B cell (primary cell): ENCODE results near the gene KRT84. TPM values are rescaled to one million over a fixed set of nuclear protein-coding genes. Genes with fewer than 3 reads are reported as not detected.

ENCODE experiments used
- ATAC-seq: fragments of 200-7000 bp; cut with Tn5 transposase; one replicate; pipeline ENCODE4 v1.10.0; 2021; ENCODE audit warnings: low read depth, mild to moderate bottlenecking, moderate number of reproducible peaks, moderate library complexity
- CTCF ChIA-PET: fragments of 350-600 bp; sonication (Branson Sonifier 250); formaldehyde crosslinking; loops from one replicate; lab custom pipeline; 2021; ENCODE audit warnings: antibody characterized with exemption, inconsistent platforms; lab: Charles Lee
- POLR2A ChIA-PET: fragments of 350-600 bp; sonication (Branson Sonifier 250); formaldehyde crosslinking; loops from one replicate; lab custom pipeline; 2021; ENCODE audit warnings: antibody characterized with exemption; lab: Charles Lee
- DNase-seq: peaks from one replicate; pipeline ENCODE4 v3.0.0; 2013
- H2AFZ ChIP-seq: 2 replicates; pipeline ENCODE4 v1.6.1; 2012; ENCODE audit warnings: mild to moderate bottlenecking, low read depth, low read length; ENCODE audit not compliant: insufficient read depth, poor library complexity, severe bottlenecking
- H3K27ac ChIP-seq, 2 donors: 1 replicate in 1 of 2; 2 replicates in 1 of 2; pipeline ENCODE4 v1.5.1; 2012 to 2013; ENCODE audit warnings: low read length in 2 of 2, mild to moderate bottlenecking in 2 of 2, moderate library complexity in 1 of 2
- H3K27me3 ChIP-seq, 4 experiments: fragments of 200-600 bp in 1 of 4; sonication (generic) in 1 of 4; replicated peaks in 1 of 4; 1 replicate in 2 of 4; 2 replicates in 2 of 4; pipeline versions ENCODE4 v1.6.1 to v1.7.0; 2013 to 2016; ENCODE audit warnings: low read length in 3 of 4, mild to moderate bottlenecking in 2 of 4, mixed read lengths in 1 of 4, moderate library complexity in 1 of 4; ENCODE audit not compliant: insufficient read depth in 4 of 4, control insufficient read depth in 3 of 4; ENCODE audit errors: control extremely low read depth in 1 of 4
- H3K36me3 ChIP-seq, 2 experiments: replicated peaks in 1 of 2; 1 replicate in 1 of 2; 2 replicates in 1 of 2; pipeline versions ENCODE4 v1.6.1 to v1.7.1; 2013; ENCODE audit warnings: low read length in 1 of 2; ENCODE audit not compliant: insufficient read depth in 2 of 2, control insufficient read depth in 1 of 2; ENCODE audit errors: control extremely low read depth in 1 of 2, extremely low read depth in 1 of 2
- H3K4me1 ChIP-seq, 2 donors: fragments of 200-600 bp in 1 of 2; sonication (generic) in 1 of 2; 1 replicate in 1 of 2; 2 replicates in 1 of 2; pipeline versions ENCODE4 v1.5.1 to v1.6.1; 2013 to 2017; ENCODE audit warnings: low read length in 2 of 2; ENCODE audit not compliant: control insufficient read depth in 2 of 2, insufficient read depth in 2 of 2
- H3K4me2 ChIP-seq: replicated peaks from 2 replicates; pipeline ENCODE3; 2012; ENCODE audit warnings: mild to moderate bottlenecking, low read depth, low read length; ENCODE audit not compliant: poor library complexity, severe bottlenecking
- H3K4me3 ChIP-seq, 5 experiments: fragments of 200-600 bp in 1 of 5; sonication (generic) in 1 of 5; 1 replicate in 3 of 5; 2 replicates in 2 of 5; pipeline versions ENCODE4 v1.5.1 to v1.7.0; 2011 to 2016; ENCODE audit warnings: low read length in 4 of 5, mild to moderate bottlenecking in 4 of 5, low read depth in 2 of 5, control low read depth in 1 of 5, moderate library complexity in 1 of 5; ENCODE audit not compliant: insufficient read depth in 1 of 5; ENCODE audit errors: control extremely low read depth in 1 of 5, extremely low read depth in 1 of 5
- H3K79me2 ChIP-seq: fragments of 200-600 bp; sonication (generic); one replicate; pipeline ENCODE4 v1.6.0; 2016; ENCODE audit warnings: low read length; ENCODE audit not compliant: control insufficient read depth, insufficient read depth
- H3K9ac ChIP-seq: fragments of 200-600 bp; sonication (generic); 2 replicates; pipeline ENCODE4 v1.6.1; 2017; ENCODE audit warnings: mild to moderate bottlenecking, low read length, moderate library complexity
- H3K9me3 ChIP-seq, 3 donors: one replicate each; pipeline versions ENCODE4 v1.6.1 to v1.7.1; 2013; ENCODE audit warnings: low read length in 2 of 3; ENCODE audit not compliant: control insufficient read depth in 2 of 3, insufficient read depth in 1 of 3; ENCODE audit errors: control extremely low read depth in 1 of 3
- H4K20me1 ChIP-seq: 2 replicates; pipeline ENCODE4 v1.6.0; 2012; ENCODE audit warnings: mild to moderate bottlenecking, low read length; ENCODE audit not compliant: insufficient read depth, control insufficient read depth, poor library complexity, severe bottlenecking
- H3K27ac Mint-ChIP-seq: one replicate; pipeline ENCODE4 v1.8.0; 2021; ENCODE audit warnings: mixed read lengths
- H3K27me3 Mint-ChIP-seq: one replicate; pipeline ENCODE4 v1.8.0; 2021; ENCODE audit warnings: mixed read lengths
- H3K4me1 Mint-ChIP-seq: one replicate; pipeline ENCODE4 v1.8.0; 2021; ENCODE audit warnings: mixed read lengths
- H3K4me3 Mint-ChIP-seq: one replicate; pipeline ENCODE4 v1.8.0; 2021; ENCODE audit warnings: mixed read lengths
- H3K9me3 Mint-ChIP-seq: one replicate; pipeline ENCODE4 v1.8.0; 2022; ENCODE audit warnings: mixed read lengths; ENCODE audit not compliant: insufficient read depth
- EZH2 ChIP-seq: IDR thresholded peaks from 2 replicates; pipeline ENCODE4 v1.6.1; 2012; ENCODE audit warnings: borderline replicate concordance, low read depth, mild to moderate bottlenecking, moderate library complexity, low read length; ENCODE audit not compliant: insufficient read depth, poor library complexity, severe bottlenecking
- WGBS: methylation state at CpG from one replicate; pipeline ENCODE4 v1.1.5; 2013; ENCODE audit warnings: missing lambda C conversion rate; ENCODE audit not compliant: insufficient coverage; 5-methylcytosine and 5-hydroxymethylcytosine counted together
- intact Hi-C: fragments of 100-400 bp; cut with micrococcal nuclease; formaldehyde crosslinking; loops from one replicate; pipeline ENCODE4 v1.10.0; 2022
- polyA plus RNA-seq: library from polyadenylated mRNA; depleted of rRNA; stranded (reverse); fragments of >200 nt; gene quantifications from 2 replicates; pipeline ENCODE4 v1.2.3, GENCODE V29; 2012
- total RNA-seq, 2 donors: library from RNA; stranded (reverse); fragments of 120-200 nt in 1 of 2; gene quantifications; 1 replicate in 1 of 2; 2 replicates in 1 of 2; pipeline versions ENCODE4 v1.2.3 to v1.2.4, GENCODE V29; 2013 to 2022
- TF ChIP-seq, protein P1 (sequence below): fragments of 200-600 bp; IDR thresholded peaks from one replicate; pipeline ENCODE4 v1.8.0; 2022; ENCODE audit warnings: antibody characterized with exemption, mild to moderate bottlenecking

Gene KRT84
- total and polyA plus RNA-seq, 2 donors (not counting 1 experiment from before 2014, with no cell fraction given): not detected

DNA sequence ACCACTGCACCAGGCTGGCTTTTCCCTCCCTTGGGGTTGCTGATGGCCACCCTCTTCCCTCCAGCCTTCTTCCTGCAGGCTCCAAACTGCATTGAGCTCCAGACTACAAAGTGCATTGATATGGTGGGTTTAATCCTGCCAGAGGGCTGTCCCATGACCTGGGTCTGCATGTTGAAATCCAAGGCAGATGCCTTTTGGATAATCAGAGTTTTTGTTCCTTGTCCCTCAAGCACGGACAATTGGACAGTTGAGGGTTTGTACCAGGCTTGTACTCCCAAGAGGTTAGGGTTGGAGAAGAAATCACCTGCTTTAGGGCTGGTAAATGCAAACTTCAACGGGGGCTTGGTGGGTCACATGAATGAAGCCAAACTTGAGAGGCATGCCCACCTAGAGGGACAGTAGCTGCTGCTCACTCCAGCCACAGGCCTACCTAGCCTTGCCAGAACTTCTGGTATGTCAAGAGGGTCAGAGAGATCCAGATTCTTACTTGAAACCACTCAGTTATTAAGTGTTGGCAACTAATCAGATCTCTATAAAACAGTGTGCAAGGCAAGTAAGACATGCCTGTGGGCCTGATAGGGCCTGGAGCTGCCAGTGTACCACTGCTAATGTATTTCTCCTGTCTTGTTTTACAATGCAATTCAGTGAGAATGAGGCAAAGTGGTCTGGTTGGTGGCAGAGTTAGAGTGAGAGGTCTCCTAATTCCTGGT is 42.5 kb downstream of the KRT84 start:
- CTCF ChIA-PET: interaction anchor here (1.7 kb wide), 1 partner anchor 16 kb away, joined by 5 read pairs; no protein-coding TSS in a partner anchor
- H4K20me1 ChIP-seq: no peaks in the 10 kb centered on the region
- no peaks in the 10 kb centered on the region for H3K4me1 ChIP-seq
- H3K4me3 ChIP-seq: no peak overlapping the region
- ATAC-seq (no peak), DNase-seq (no peak)
- intact Hi-C loops: no loop called here
- H3K36me3 ChIP-seq: no peaks in the 10 kb centered on the region
- Mint-ChIP-seq H3K27ac (no peak overlapping the region), H3K9me3 (no peaks in the 10 kb centered on the region), H3K4me1 (no peaks in the 10 kb centered on the region), H3K27me3 (peaks cover 12% of the 10 kb centered on the region), H3K4me3 (no peak overlapping the region)
- H3K27ac ChIP-seq: no peak overlapping the region
- peaks cover 0 to 7% (median 0%) of the 10 kb centered on the region in 4 experiments for H3K27me3 ChIP-seq
- H2AFZ ChIP-seq: no peak overlapping the region
- TF ChIP-seq EZH2: no peak
- TF ChIP-seq, protein P1, sequence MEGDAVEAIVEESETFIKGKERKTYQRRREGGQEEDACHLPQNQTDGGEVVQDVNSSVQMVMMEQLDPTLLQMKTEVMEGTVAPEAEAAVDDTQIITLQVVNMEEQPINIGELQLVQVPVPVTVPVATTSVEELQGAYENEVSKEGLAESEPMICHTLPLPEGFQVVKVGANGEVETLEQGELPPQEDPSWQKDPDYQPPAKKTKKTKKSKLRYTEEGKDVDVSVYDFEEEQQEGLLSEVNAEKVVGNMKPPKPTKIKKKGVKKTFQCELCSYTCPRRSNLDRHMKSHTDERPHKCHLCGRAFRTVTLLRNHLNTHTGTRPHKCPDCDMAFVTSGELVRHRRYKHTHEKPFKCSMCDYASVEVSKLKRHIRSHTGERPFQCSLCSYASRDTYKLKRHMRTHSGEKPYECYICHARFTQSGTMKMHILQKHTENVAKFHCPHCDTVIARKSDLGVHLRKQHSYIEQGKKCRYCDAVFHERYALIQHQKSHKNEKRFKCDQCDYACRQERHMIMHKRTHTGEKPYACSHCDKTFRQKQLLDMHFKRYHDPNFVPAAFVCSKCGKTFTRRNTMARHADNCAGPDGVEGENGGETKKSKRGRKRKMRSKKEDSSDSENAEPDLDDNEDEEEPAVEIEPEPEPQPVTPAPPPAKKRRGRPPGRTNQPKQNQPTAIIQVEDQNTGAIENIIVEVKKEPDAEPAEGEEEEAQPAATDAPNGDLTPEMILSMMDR: no peak
- POLR2A ChIA-PET: no interaction called here
- H3K4me2 ChIP-seq: no peak overlapping the region
- no peak overlapping the region for H3K9ac ChIP-seq
- no peaks in the 10 kb centered on the region for H3K79me2 ChIP-seq
- H3K9me3 ChIP-seq: peaks cover 0 to 7% (median 0%) of the 10 kb centered on the region in 3 donors
- WGBS: 75% methylated on average over 2 of the region's 2 CpGs

DNA sequence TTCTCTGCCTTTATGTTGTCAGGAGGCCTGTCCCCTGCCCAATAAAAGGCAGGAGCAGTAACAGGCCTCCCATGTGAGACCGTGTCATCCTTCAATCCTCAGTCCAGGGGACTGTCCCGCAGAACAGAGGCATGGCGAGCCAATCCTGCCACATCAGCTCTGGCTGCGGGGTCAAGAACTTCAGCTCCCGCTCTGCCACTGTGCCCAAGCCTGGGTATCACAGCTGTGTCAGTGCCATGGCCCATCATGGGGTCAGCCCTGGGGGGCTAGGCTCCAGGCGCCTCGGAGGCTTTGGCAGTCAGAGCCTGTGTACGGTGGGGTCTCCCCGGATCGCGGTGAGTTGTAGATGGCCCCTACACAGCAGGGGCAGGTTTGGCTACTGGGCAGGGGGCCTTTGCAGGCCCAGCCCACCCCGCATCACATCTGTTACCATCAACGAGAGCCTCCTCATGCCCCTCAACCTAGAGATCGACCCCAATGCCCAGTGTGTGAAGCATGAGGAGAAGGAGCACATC is 44.3 kb downstream of the KRT84 start:
- peaks cover 9% of the 10 kb centered on the region for H3K27me3 Mint-ChIP-seq
- peaks cover 0 to 9% (median 0%) of the 10 kb centered on the region in 3 donors for H3K9me3 ChIP-seq
- H4K20me1 ChIP-seq: no peaks in the 10 kb centered on the region
- H3K4me3 ChIP-seq: no peak overlapping the region
- peaks cover 0 to 7% (median 0%) of the 10 kb centered on the region in 4 experiments for H3K27me3 ChIP-seq
- no peak overlapping the region for H2AFZ ChIP-seq
- no peak overlapping the region for H3K27ac ChIP-seq
- no peaks in the 10 kb centered on the region for H3K4me1 Mint-ChIP-seq
- no peak overlapping the region for H3K4me3 Mint-ChIP-seq
- H3K9me3 Mint-ChIP-seq: peaks cover 4% of the 10 kb centered on the region
- no peak for TF ChIP-seq EZH2
- TF ChIP-seq, protein P1: no peak
- ChIA-PET CTCF (interaction anchor here (1.5 kb wide), 1 partner anchor 14 kb away, joined by 3 read pairs; no protein-coding TSS in a partner anchor), POLR2A (no interaction called here)
- WGBS: 98% methylated on average over 12 of the region's 14 CpGs
- no peak overlapping the region for H3K27ac Mint-ChIP-seq
- H3K4me1 ChIP-seq: no peaks in the 10 kb centered on the region
- DNase-seq (no peak), ATAC-seq (no peak)
- intact Hi-C loops: no loop called here
- H3K9ac ChIP-seq: no peak overlapping the region
- no peaks in the 10 kb centered on the region for H3K36me3 ChIP-seq
- H3K79me2 ChIP-seq: no peaks in the 10 kb centered on the region
- no peak overlapping the region for H3K4me2 ChIP-seq
